Activated naive CD8-positive, alpha-beta T cell treated with anti-CD3 and anti-CD28 coated beads, Interleukin-2, amount 50 U/mL, for 16 hours (primary cell): ENCODE measurements around the gene CNRIP1.
"Not testable (repeated sequence)": the region's sequence is repeated elsewhere in the genome, so short reads cannot be mapped to it uniquely, and the experiment has no call there.

ENCODE experiments used
- DNase-seq: peaks from one replicate; pipeline ENCODE4 v3.0.0-alpha.2; 2020; ENCODE audit warnings: low read depth, low spot score

CNRIP1 gene

GRCh38 chr2:68340226-68341061, 20.7 kb upstream of the CNRIP1 start:
- DNase-seq = no peak

GRCh38 chr2:68336192-68336591, 16.4 kb upstream of the CNRIP1 start:
- DNase-seq = no peak

GRCh38 chr2:68333931-68334330, 14.2 kb upstream of the CNRIP1 start:
- DNase-seq = no peak

- DNase-seq = no peak
These were observed 13.3 kb upstream of the CNRIP1 start for GRCh38 chr2:68333009-68333408.

- DNase-seq = no peak
These were observed 10.9 kb upstream of the CNRIP1 start for GRCh38 chr2:68330691-68331090.

- no peak for DNase-seq
These were observed 9.2 kb upstream of the CNRIP1 start for GRCh38 chr2:68328901-68329300.

GRCh38 chr2:68325056-68325455, 5.3 kb upstream of the CNRIP1 start:
- no peak for DNase-seq

GRCh38 chr2:68320118-68320641, 431 bp upstream of the CNRIP1 start:
- no peak for DNase-seq

- no peak for DNase-seq
These were observed 793 bp downstream of the CNRIP1 start for GRCh38 chr2:68318914-68319397.

- DNase-seq = no peak
These were observed 1.5 kb downstream of the CNRIP1 start for GRCh38 chr2:68317971-68318913.

- no peak for DNase-seq
These were observed 3.6 kb downstream of the CNRIP1 start for GRCh38 chr2:68316111-68316510.

- no peak for DNase-seq
These were observed 8.7 kb downstream of the CNRIP1 start for GRCh38 chr2:68311033-68311432.

- no peak for DNase-seq
These were observed 10.3 kb downstream of the CNRIP1 start for GRCh38 chr2:68309426-68309825.

- DNase-seq = not testable (repeated sequence)
These were observed 15.9 kb downstream of the CNRIP1 start for GRCh38 chr2:68303902-68304272.

- no peak for DNase-seq
These were observed 16.5 kb downstream of the CNRIP1 start for GRCh38 chr2:68303033-68303901.

GRCh38 chr2:68302281-68302875, 17.4 kb downstream of the CNRIP1 start:
- no peak for DNase-seq

GRCh38 chr2:68295516-68295915, 24.2 kb downstream of the CNRIP1 start:
- DNase-seq = no peak

- DNase-seq = no peak
These were observed 24.8 kb downstream of the CNRIP1 start for GRCh38 chr2:68294913-68295312.

- no peak for DNase-seq
These were observed 25.6 kb downstream of the CNRIP1 start for GRCh38 chr2:68294187-68294586.

- no peak for DNase-seq
These were observed 26.0 kb downstream of the CNRIP1 start for GRCh38 chr2:68293755-68294154.

- DNase-seq = no peak
These were observed 26.7 kb downstream of the CNRIP1 start for GRCh38 chr2:68293024-68293423.
